Measurements from ENCODE around the gene TMEM217. TPM values are rescaled to one million over a fixed set of nuclear protein-coding genes. Genes with fewer than 3 reads are reported as not detected.

TMEM217 gene
- total RNA-seq, 1 donor from 2014 or later = 2.7 TPM

GRCh38 chr6:37233541-37233940 lies 24.4 kb downstream of the TMEM217 start:
- Mint-ChIP-seq H3K9me3 (no peaks in the 10 kb centered on the region), H3K27me3 (ENCODE audit: low read depth) (no peaks in the 10 kb centered on the region), H3K27ac (no peak overlapping the region), H3K36me3 (no peaks in the 10 kb centered on the region), H3K4me3 (no peak overlapping the region), H3K4me1 (peaks cover 9% of the 10 kb centered on the region)
- TF ChIP-seq, protein P1, sequence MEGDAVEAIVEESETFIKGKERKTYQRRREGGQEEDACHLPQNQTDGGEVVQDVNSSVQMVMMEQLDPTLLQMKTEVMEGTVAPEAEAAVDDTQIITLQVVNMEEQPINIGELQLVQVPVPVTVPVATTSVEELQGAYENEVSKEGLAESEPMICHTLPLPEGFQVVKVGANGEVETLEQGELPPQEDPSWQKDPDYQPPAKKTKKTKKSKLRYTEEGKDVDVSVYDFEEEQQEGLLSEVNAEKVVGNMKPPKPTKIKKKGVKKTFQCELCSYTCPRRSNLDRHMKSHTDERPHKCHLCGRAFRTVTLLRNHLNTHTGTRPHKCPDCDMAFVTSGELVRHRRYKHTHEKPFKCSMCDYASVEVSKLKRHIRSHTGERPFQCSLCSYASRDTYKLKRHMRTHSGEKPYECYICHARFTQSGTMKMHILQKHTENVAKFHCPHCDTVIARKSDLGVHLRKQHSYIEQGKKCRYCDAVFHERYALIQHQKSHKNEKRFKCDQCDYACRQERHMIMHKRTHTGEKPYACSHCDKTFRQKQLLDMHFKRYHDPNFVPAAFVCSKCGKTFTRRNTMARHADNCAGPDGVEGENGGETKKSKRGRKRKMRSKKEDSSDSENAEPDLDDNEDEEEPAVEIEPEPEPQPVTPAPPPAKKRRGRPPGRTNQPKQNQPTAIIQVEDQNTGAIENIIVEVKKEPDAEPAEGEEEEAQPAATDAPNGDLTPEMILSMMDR (IDR thresholded peaks at IDR 0.05; ENCODE audit: unreplicated experiment) = no peak
- no peak for DNase-seq (ENCODE audit: low spot score in 2 of 2, unreplicated experiment in 2 of 2)

GRCh38 chr6:37232430-37233017 lies 25.4 kb downstream of the TMEM217 start:
- Mint-ChIP-seq H3K27ac (no peak overlapping the region), H3K27me3 (ENCODE audit: low read depth) (no peaks in the 10 kb centered on the region), H3K4me1 (peaks cover 7% of the 10 kb centered on the region), H3K9me3 (no peaks in the 10 kb centered on the region), H3K36me3 (no peaks in the 10 kb centered on the region), H3K4me3 (no peak overlapping the region)
- DNase-seq (ENCODE audit: low spot score in 2 of 2, unreplicated experiment in 2 of 2) = no peak
- TF ChIP-seq, protein P1 (IDR thresholded peaks at IDR 0.05; ENCODE audit: unreplicated experiment) = no peak

GRCh38 chr6:37230104-37230503 lies 27.8 kb downstream of the TMEM217 start:
- DNase-seq (ENCODE audit: low spot score in 2 of 2, unreplicated experiment in 2 of 2) = no peak
- Mint-ChIP-seq H3K36me3 (no peaks in the 10 kb centered on the region), H3K27ac (no peak overlapping the region), H3K27me3 (ENCODE audit: low read depth) (no peaks in the 10 kb centered on the region), H3K4me1 (no peaks in the 10 kb centered on the region), H3K9me3 (no peaks in the 10 kb centered on the region), H3K4me3 (no peak overlapping the region)
- TF ChIP-seq, protein P1 (IDR thresholded peaks at IDR 0.05; ENCODE audit: unreplicated experiment) = no peak

DNA sequence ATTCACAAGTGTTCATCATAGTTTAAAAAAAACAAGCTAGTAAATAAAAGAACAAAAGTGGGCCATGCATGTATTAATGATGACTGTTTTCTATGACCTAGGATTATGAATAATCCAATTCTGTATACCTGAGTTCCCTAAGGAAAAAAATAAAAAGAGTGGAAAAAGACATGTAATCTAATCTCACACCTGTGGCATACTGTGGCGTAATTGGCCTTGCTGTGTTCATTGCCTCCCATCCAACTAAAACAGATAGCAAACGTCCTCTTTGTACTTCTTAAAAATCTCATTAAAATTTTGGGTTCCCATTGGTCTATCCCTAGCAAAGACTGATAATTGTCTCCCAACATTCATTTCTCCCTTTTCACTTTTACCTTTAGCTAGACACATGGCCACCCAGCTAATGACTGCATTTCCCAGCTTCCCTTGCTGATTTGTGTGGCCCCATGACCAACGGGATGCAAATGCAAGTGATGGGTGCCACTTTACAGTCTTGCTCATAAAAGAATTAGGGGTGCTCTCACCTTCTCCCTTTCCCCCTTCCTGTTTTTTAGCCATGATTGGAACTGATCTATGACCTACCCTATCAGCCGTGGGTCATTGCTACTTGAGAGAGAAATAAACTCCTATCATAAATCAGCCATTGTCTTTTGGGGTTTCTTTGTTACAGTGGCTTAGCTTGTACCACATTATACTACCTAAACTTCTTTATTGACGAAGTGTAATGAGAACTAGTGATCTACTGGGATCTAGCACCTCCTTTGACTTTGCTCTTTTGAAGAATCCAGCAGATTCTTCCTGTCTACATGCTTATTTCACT lies 32.4 kb downstream of the TMEM217 start:
- Mint-ChIP-seq H3K4me1 (peaks cover 12% of the 10 kb centered on the region), H3K4me3 (no peak overlapping the region), H3K36me3 (no peaks in the 10 kb centered on the region), H3K9me3 (no peaks in the 10 kb centered on the region), H3K27ac (no peak overlapping the region), H3K27me3 (ENCODE audit: low read depth) (no peaks in the 10 kb centered on the region)
- TF ChIP-seq, protein P1 (IDR thresholded peaks at IDR 0.05; ENCODE audit: unreplicated experiment) = no peak
- peak in 1 of 2 experiments; percentile 10 for DNase-seq (ENCODE audit: low spot score in 2 of 2, unreplicated experiment in 2 of 2)

DNA sequence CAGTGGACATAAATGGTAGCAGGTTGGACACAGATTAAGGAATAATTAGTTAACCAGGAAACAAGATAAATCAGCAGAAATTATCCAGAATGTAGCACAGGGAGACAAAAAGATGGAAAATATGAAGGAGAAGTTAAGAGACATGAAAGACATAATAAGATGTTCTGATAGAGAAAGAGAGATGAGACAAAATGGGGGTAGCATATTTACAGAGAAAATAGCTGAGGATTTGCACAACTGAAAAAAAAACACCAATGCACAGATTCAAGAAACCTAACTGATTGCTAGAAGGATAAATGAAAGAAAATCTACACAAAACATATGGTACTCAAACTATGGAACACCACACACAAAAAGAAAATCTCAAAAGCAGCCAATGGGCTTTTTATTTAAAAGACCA lies 35.0 kb downstream of the TMEM217 start:
- Mint-ChIP-seq H3K4me3 (peak overlapping the region; percentile 73), H3K27ac (peak overlapping the region; percentile 78), H3K27me3 (ENCODE audit: low read depth) (no peaks in the 10 kb centered on the region), H3K36me3 (no peaks in the 10 kb centered on the region), H3K9me3 (no peaks in the 10 kb centered on the region), H3K4me1 (peaks cover 12% of the 10 kb centered on the region)
- DNase-seq (ENCODE audit: low spot score in 2 of 2, unreplicated experiment in 2 of 2) = no peak
- TF ChIP-seq, protein P1 (IDR thresholded peaks at IDR 0.05; ENCODE audit: unreplicated experiment) = no peak
